Measurements from ENCODE around the gene PIGT. TPM values are rescaled to one million over a fixed set of nuclear protein-coding genes. Genes with fewer than 3 reads are reported as not detected.

PIGT gene
- total and polyA plus RNA-seq, 10 donors = 42.5 to 82.8 (median 63.6) TPM

- peak overlapping the region in 6 of 8 donors; percentile 70 to 85 (median 78) for H3K27ac ChIP-seq
- intact Hi-C loops (cut with DNase I; ENCODE audit: low total_unique reads) = loop anchor here (5.0 kb wide), 2 partner anchors 45 to 65 kb away; partner anchors contain the start of gene PIGT
- H3K9me3 ChIP-seq = no peaks in the 10 kb centered on the region
- no peak for TF ChIP-seq CTCF (IDR thresholded peaks at IDR 0.05 in 8 of 11, conservative IDR thresholded peaks at IDR 0.05 in 3 of 11)
- no peak for TF ChIP-seq POLR2A (IDR thresholded peaks at IDR 0.05)
- TF ChIP-seq POLR2AphosphoS5 (IDR thresholded peaks at IDR 0.05) = no peak
- peaks cover 0 to 47% (median 3%) of the 10 kb centered on the region in 6 donors for H3K36me3 ChIP-seq
- 39 to 59% (median 46%) methylated on average over 20 to 30 of the region's 30 CpGs for WGBS, 5 donors
- H3K27me3 ChIP-seq (replicated peaks in 1 of 7) = no peaks in the 10 kb centered on the region
- H3K4me3 ChIP-seq = peak overlapping the region in 7 of 8 donors; percentile 24 to 72 (median 48)
- H3K4me1 ChIP-seq = peaks cover 18 to 67% (median 45%) of the 10 kb centered on the region in 6 donors
- DNase-seq = peak; percentile 82
These were observed 43.1 kb upstream of the PIGT start for GRCh38 chr20:45372646-45373352.

- peak; percentile 97 for DNase-seq
- peak overlapping the region; percentile 5 to 85 (median 75) for H3K27ac ChIP-seq
- peaks cover 14 to 60% (median 38%) of the 10 kb centered on the region in 6 donors for H3K4me1 ChIP-seq
- H3K27me3 ChIP-seq (replicated peaks in 1 of 7) = no peaks in the 10 kb centered on the region
- no peaks in the 10 kb centered on the region for H3K9me3 ChIP-seq
- intact Hi-C loops (cut with DNase I; ENCODE audit: low total_unique reads) = loop anchor here (5.0 kb wide), 2 partner anchors 44 to 64 kb away; partner anchors contain the start of gene PIGT
- no peak for TF ChIP-seq POLR2A (IDR thresholded peaks at IDR 0.05)
- TF ChIP-seq POLR2AphosphoS5 (IDR thresholded peaks at IDR 0.05) = peak; percentile 67 to 80 (median 72)
- TF ChIP-seq CTCF (IDR thresholded peaks at IDR 0.05 in 8 of 11, conservative IDR thresholded peaks at IDR 0.05 in 3 of 11) = peak; percentile 80 to 96 (median 89)
- peaks cover 0 to 42% (median 0%) of the 10 kb centered on the region in 6 donors for H3K36me3 ChIP-seq
- H3K4me3 ChIP-seq = peak overlapping the region; percentile 24 to 72 (median 48)
- 3 to 10% (median 5%) methylated on average over 38 of the region's 38 CpGs for WGBS, 5 donors
These were observed 42.4 kb upstream of the PIGT start for GRCh38 chr20:45373353-45374100.

- DNase-seq = no peak
- TF ChIP-seq POLR2AphosphoS5 (IDR thresholded peaks at IDR 0.05) (no peak), CTCF (IDR thresholded peaks at IDR 0.05 in 8 of 11, conservative IDR thresholded peaks at IDR 0.05 in 3 of 11) (peak in 3 of 11 experiments; percentile 0 to 57 (median 22)), POLR2A (IDR thresholded peaks at IDR 0.05) (no peak)
- Histone ChIP-seq H3K4me3 (peak overlapping the region; percentile 24 to 72 (median 48)), H3K36me3 (peaks cover 0 to 39% (median 0%) of the 10 kb centered on the region in 6 donors), H3K9me3 (no peaks in the 10 kb centered on the region), H3K4me1 (peaks cover 8 to 54% (median 32%) of the 10 kb centered on the region in 6 donors), H3K27me3 (replicated peaks in 1 of 7) (no peaks in the 10 kb centered on the region), H3K27ac (peak overlapping the region in 7 of 8 donors; percentile 70 to 85 (median 76))
- intact Hi-C loops (cut with DNase I; ENCODE audit: low total_unique reads) = loop anchor here (5.0 kb wide), 2 partner anchors 43 to 63 kb away; partner anchors contain the start of gene PIGT
- 51 to 57% (median 55%) methylated on average over 9 of the region's 9 CpGs for WGBS, 5 donors
These were observed 41.9 kb upstream of the PIGT start for GRCh38 chr20:45374101-45374467.

All from spleen (tissue), 11 donors.